Naive thymus-derived CD4-positive, alpha-beta T cell (primary cell): ENCODE data around the gene NFIC. TPM values are rescaled to one million over a fixed set of nuclear protein-coding genes. Genes with fewer than 3 reads are reported as not detected.
A peak's percentile ranks its signal among the peaks of the same experiment; 100 is the strongest.

ENCODE experiments used
- ATAC-seq: fragments of 150-1000 bp; cut with Tn5 transposase; 2 replicates; pipeline ENCODE4 v1.10.0; 2021; ENCODE audit warnings: mild to moderate bottlenecking, moderate library complexity
- CTCF ChIA-PET: fragments of 350-600 bp; sonication (Branson Sonifier 250); formaldehyde crosslinking; loops from one replicate; lab custom pipeline; 2021; ENCODE audit warnings: antibody characterized with exemption; lab: Charles Lee
- POLR2A ChIA-PET: fragments of 350-600 bp; sonication (Branson Sonifier 250); formaldehyde crosslinking; loops from one replicate; lab custom pipeline; 2021; ENCODE audit warnings: antibody characterized with exemption, inconsistent platforms; lab: Charles Lee
- DNase-seq, 9 donors: peaks; one replicate each; pipeline versions ENCODE4 v3.0.0 to v3.0.0-alpha.2; 2020 to 2022; ENCODE audit warnings: mixed read lengths in 1 of 9
- H3K27ac ChIP-seq: one replicate; pipeline ENCODE4 v1.7.0; 2013; ENCODE audit warnings: mild to moderate bottlenecking, low read depth, low read length, moderate library complexity
- H3K27me3 ChIP-seq, 2 donors: one replicate each; pipeline ENCODE4 v1.7.0; 2013; ENCODE audit warnings: low read length in 2 of 2, mild to moderate bottlenecking in 2 of 2, moderate library complexity in 2 of 2; ENCODE audit not compliant: control insufficient read depth in 2 of 2, insufficient read depth in 2 of 2
- H3K36me3 ChIP-seq, 3 experiments: 1 replicate in 2 of 3; 2 replicates in 1 of 3; pipeline ENCODE4 v1.7.0; 2013; ENCODE audit warnings: low read length in 3 of 3, mild to moderate bottlenecking in 3 of 3, moderate library complexity in 1 of 3; ENCODE audit not compliant: insufficient read depth in 3 of 3, control insufficient read depth in 2 of 3
- H3K4me1 ChIP-seq, 2 donors: one replicate each; pipeline ENCODE4 v1.7.0; 2013; ENCODE audit warnings: low read length in 2 of 2, mild to moderate bottlenecking in 2 of 2, moderate library complexity in 1 of 2; ENCODE audit not compliant: control insufficient read depth in 2 of 2, insufficient read depth in 2 of 2
- H3K4me3 ChIP-seq: 2 replicates; pipeline ENCODE4 v1.7.0; 2013; ENCODE audit warnings: mild to moderate bottlenecking, low read length
- H3K9me3 ChIP-seq, 3 experiments: 1 replicate in 2 of 3; 2 replicates in 1 of 3; pipeline ENCODE4 v1.7.0; 2013; ENCODE audit warnings: low read length in 3 of 3; ENCODE audit not compliant: control insufficient read depth in 2 of 3
- H3K27ac Mint-ChIP-seq, 9 donors: one replicate each; pipeline ENCODE4 v1.8.0; 2020 to 2022; ENCODE audit warnings: mixed read lengths in 9 of 9, mild to moderate bottlenecking in 8 of 9, moderate library complexity in 5 of 9, inconsistent platforms in 2 of 9
- H3K27me3 Mint-ChIP-seq, 5 donors: one replicate each; pipeline ENCODE4 v1.8.0; 2021 to 2022; ENCODE audit warnings: mixed read lengths in 5 of 5, mild to moderate bottlenecking in 1 of 5
- H3K36me3 Mint-ChIP-seq, 5 donors: one replicate each; pipeline ENCODE4 v1.8.0; 2020 to 2022; ENCODE audit warnings: mixed read lengths in 5 of 5, mild to moderate bottlenecking in 3 of 5, inconsistent platforms in 1 of 5
- H3K4me1 Mint-ChIP-seq, 7 donors: one replicate each; pipeline ENCODE4 v1.8.0; 2020 to 2022; ENCODE audit warnings: mixed read lengths in 7 of 7, mild to moderate bottlenecking in 3 of 7, inconsistent platforms in 1 of 7
- H3K4me3 Mint-ChIP-seq, 10 donors: one replicate each; pipeline ENCODE4 v1.8.0; 2020 to 2022; ENCODE audit warnings: mild to moderate bottlenecking in 10 of 10, mixed read lengths in 10 of 10, moderate library complexity in 6 of 10, inconsistent platforms in 2 of 10
- H3K9me3 Mint-ChIP-seq, 11 donors: one replicate each; pipeline ENCODE4 v1.8.0; 2020 to 2022; ENCODE audit warnings: mixed read lengths in 11 of 11, mild to moderate bottlenecking in 4 of 11, inconsistent platforms in 1 of 11, moderate library complexity in 1 of 11
- intact Hi-C, 2 donors: fragments of 100-400 bp; cut with micrococcal nuclease; formaldehyde crosslinking; loops; one replicate each; pipeline ENCODE4 v1.15.1; 2023
- polyA plus RNA-seq, 2 donors: library from polyadenylated mRNA; unstranded; fragments of 300-500 nt; fragmentation: Illumina TruSeq; gene quantifications; one replicate each; pipeline ENCODE4 v1.2.3, GENCODE V29; 2021
- total RNA-seq, 6 experiments: library from RNA in 5 of 6; stranded (reverse) in 5 of 6; gene quantifications; 1 replicate in 5 of 6; 2 replicates in 1 of 6; pipeline ENCODE4 v1.2.3 and lab custom pipeline; 2021 to 2026

NFIC gene
- 10 to 100 TPM; 15.0 to 35.2 (median 33.1) TPM for total RNA-seq
- polyA plus RNA-seq, result 10 to 100 TPM; 12.2 to 24.6 TPM
- 10.6 reads per million, percentile 37 among the genes with 10 or more reads in this experiment for total RNA-seq (lab: John Stamatoyannopoulos, UW)

GRCh38 chr19:3365836-3366752, at the start of gene NFIC:
Gene NFIC, plus strand, starts transcription at chr19:3366583. Its CDS starts 54 bp downstream, at chr19:3366637.
- Mint-ChIP-seq H3K27me3 (peaks cover 0 to 58% (median 0%) of the 10 kb centered on the region in 5 donors), H3K9me3 (peaks cover 0 to 3% (median 0%) of the 10 kb centered on the region in 11 donors), H3K4me1 (peaks cover 16 to 70% (median 54%) of the 10 kb centered on the region in 7 donors), H3K4me3 (peak within 1 kb of the TSS; percentile 64 to 81 (median 74)), H3K36me3 (no peaks in the 10 kb centered on the region), H3K27ac (peak within 1 kb of the TSS in 5 of 9 donors; percentile 25 to 59 (median 41))
- Histone ChIP-seq H3K27me3 (no peaks in the 10 kb centered on the region), H3K36me3 (no peaks in the 10 kb centered on the region), H3K4me3 (peak within 1 kb of the TSS; percentile 39), H3K4me1 (peaks cover 8 to 12% of the 10 kb centered on the region in 2 donors), H3K9me3 (no peaks in the 10 kb centered on the region), H3K27ac (peak within 1 kb of the TSS; percentile 18)
- peak; percentile 63 for ATAC-seq
- DNase-seq, result peak in 2 of 9 donors; percentile 15 to 43
- ChIA-PET POLR2A (interaction anchor here (0.6 to 1.7 kb wide), 3 partner anchors 23 to 1311 kb away, joined by 3 to 4 read pairs (median 3); no protein-coding TSS in a partner anchor), CTCF (interaction anchor here (0.6 to 0.8 kb wide), 2 partner anchors 63 to 117 kb away, joined by 6 to 7 read pairs; no protein-coding TSS in a partner anchor)
- intact Hi-C loops, result no loop called here

- DNase-seq (no peak), ATAC-seq (no peak)
- Mint-ChIP-seq H3K4me3 (no peak overlapping the region), H3K4me1 (peaks cover 0 to 3% (median 0%) of the 10 kb centered on the region in 7 donors), H3K36me3 (no peaks in the 10 kb centered on the region), H3K27me3 (peaks cover 2 to 39% (median 28%) of the 10 kb centered on the region in 5 donors), H3K27ac (peak overlapping the region in 2 of 9 donors; percentile 8 to 65), H3K9me3 (peaks cover 0 to 5% (median 0%) of the 10 kb centered on the region in 11 donors)
- POLR2A ChIA-PET, result no interaction called here
- H3K9me3 ChIP-seq, result no peaks in the 10 kb centered on the region
- no peaks in the 10 kb centered on the region for H3K4me1 ChIP-seq
- H3K4me3 ChIP-seq, result no peak overlapping the region
- no peaks in the 10 kb centered on the region for H3K36me3 ChIP-seq
- CTCF ChIA-PET, result interaction anchor here (1.0 kb wide), 1 partner anchor 113 kb away, joined by 3 read pairs; no protein-coding TSS in a partner anchor
- no peaks in the 10 kb centered on the region for H3K27me3 ChIP-seq
- no peak overlapping the region for H3K27ac ChIP-seq
- intact Hi-C loops, result no loop called here
Measured at GRCh38 chr19:3316659-3317207, 49.6 kb upstream of the NFIC start.

- no peaks in the 10 kb centered on the region for H3K36me3 ChIP-seq
- ChIA-PET CTCF (no interaction called here), POLR2A (no interaction called here)
- intact Hi-C loops, result no loop called here
- Mint-ChIP-seq H3K4me1 (peaks cover 0 to 5% (median 0%) of the 10 kb centered on the region in 7 donors), H3K36me3 (no peaks in the 10 kb centered on the region), H3K27me3 (peaks cover 2 to 38% (median 31%) of the 10 kb centered on the region in 5 donors), H3K27ac (peak overlapping the region in 1 of 9 donors; percentile 55), H3K9me3 (peaks cover 0 to 4% (median 0%) of the 10 kb centered on the region in 11 donors), H3K4me3 (no peak overlapping the region)
- no peak for DNase-seq
- no peaks in the 10 kb centered on the region for H3K4me1 ChIP-seq
- H3K27me3 ChIP-seq, result no peaks in the 10 kb centered on the region
- H3K4me3 ChIP-seq, result no peak overlapping the region
- H3K9me3 ChIP-seq, result no peaks in the 10 kb centered on the region
- no peak for ATAC-seq
- H3K27ac ChIP-seq, result no peak overlapping the region
Measured at GRCh38 chr19:3319643-3320353, 46.6 kb upstream of the NFIC start.

GRCh38 chr19:3320354-3320670, 46.1 kb upstream of the NFIC start:
- intact Hi-C loops, result no loop called here
- CTCF ChIA-PET, result no interaction called here
- DNase-seq (no peak), ATAC-seq (no peak)
- Histone ChIP-seq H3K27ac (no peak overlapping the region), H3K4me3 (no peak overlapping the region), H3K27me3 (no peaks in the 10 kb centered on the region), H3K4me1 (no peaks in the 10 kb centered on the region), H3K36me3 (no peaks in the 10 kb centered on the region), H3K9me3 (no peaks in the 10 kb centered on the region)
- H3K27me3 Mint-ChIP-seq, result peaks cover 2 to 38% (median 31%) of the 10 kb centered on the region in 5 donors
- H3K4me1 Mint-ChIP-seq, result peaks cover 0 to 5% (median 0%) of the 10 kb centered on the region in 7 donors
- POLR2A ChIA-PET, result no interaction called here
- peaks cover 0 to 4% (median 0%) of the 10 kb centered on the region in 11 donors for H3K9me3 Mint-ChIP-seq
- H3K4me3 Mint-ChIP-seq, result no peak overlapping the region
- no peaks in the 10 kb centered on the region for H3K36me3 Mint-ChIP-seq
- no peak overlapping the region for H3K27ac Mint-ChIP-seq

GRCh38 chr19:3320853-3321252, 45.5 kb upstream of the NFIC start:
- ATAC-seq (no peak), DNase-seq (no peak)
- Mint-ChIP-seq H3K4me1 (peaks cover 0 to 5% (median 0%) of the 10 kb centered on the region in 7 donors), H3K36me3 (no peaks in the 10 kb centered on the region), H3K9me3 (peaks cover 0 to 4% (median 0%) of the 10 kb centered on the region in 11 donors), H3K4me3 (no peak overlapping the region), H3K27me3 (peaks cover 2 to 38% (median 30%) of the 10 kb centered on the region in 5 donors), H3K27ac (no peak overlapping the region)
- intact Hi-C loops, result no loop called here
- Histone ChIP-seq H3K36me3 (no peaks in the 10 kb centered on the region), H3K4me3 (no peak overlapping the region), H3K9me3 (no peaks in the 10 kb centered on the region), H3K4me1 (no peaks in the 10 kb centered on the region), H3K27me3 (no peaks in the 10 kb centered on the region), H3K27ac (no peak overlapping the region)
- ChIA-PET POLR2A (interaction anchor here (0.6 kb wide), 1 partner anchor 101 kb away, joined by 3 read pairs; no protein-coding TSS in a partner anchor), CTCF (interaction anchor here (0.6 to 1.0 kb wide), 2 partner anchors 110 to 443 kb away, joined by 3 read pairs; no protein-coding TSS in a partner anchor)

- H3K4me1 Mint-ChIP-seq, result peaks cover 0 to 5% (median 0%) of the 10 kb centered on the region in 7 donors
- Histone ChIP-seq H3K9me3 (no peaks in the 10 kb centered on the region), H3K4me1 (no peaks in the 10 kb centered on the region), H3K4me3 (no peak overlapping the region), H3K36me3 (no peaks in the 10 kb centered on the region), H3K27me3 (no peaks in the 10 kb centered on the region), H3K27ac (no peak overlapping the region)
- H3K36me3 Mint-ChIP-seq, result no peaks in the 10 kb centered on the region
- ChIA-PET POLR2A (interaction anchor here (0.6 kb wide), 1 partner anchor 102 kb away, joined by 3 read pairs; no protein-coding TSS in a partner anchor), CTCF (interaction anchor here (0.6 to 1.0 kb wide), 2 partner anchors 110 to 442 kb away, joined by 3 read pairs; no protein-coding TSS in a partner anchor)
- H3K9me3 Mint-ChIP-seq, result peaks cover 0 to 4% (median 0%) of the 10 kb centered on the region in 11 donors
- DNase-seq, result no peak
- H3K27ac Mint-ChIP-seq, result no peak overlapping the region
- no peak overlapping the region for H3K4me3 Mint-ChIP-seq
- peaks cover 2 to 31% (median 22%) of the 10 kb centered on the region in 5 donors for H3K27me3 Mint-ChIP-seq
- ATAC-seq, result no peak
- intact Hi-C loops, result no loop called here
Measured at GRCh38 chr19:3321696-3322095, 44.7 kb upstream of the NFIC start.
